Natural killer cell treated with Interleukin-12 subunit alpha and Interleukin-12 subunit beta and Interleukin-15 and Interleukin-18, amount 100 ng/mL, for 72 hours (primary cell): ENCODE results near the gene SERPINH1. TPM values are rescaled to one million over a fixed set of nuclear protein-coding genes. Genes with fewer than 3 reads are reported as not detected.

ENCODE experiments used
- ATAC-seq, 2 donors: fragments of 150-1000 bp; cut with Tn5 transposase in 1 of 2; sonication (Bioruptor Pico), chemical (Tn5 transposase) in 1 of 2; 2 replicates each; pipeline ENCODE4 v1.10.0; 2021
- DNase-seq: peaks from one replicate; pipeline ENCODE4 v3.0.0; 2022; ENCODE audit warnings: low spot score
- H3K27ac Mint-ChIP-seq, 2 donors: 1 replicate in 1 of 2; 2 replicates in 1 of 2; pipeline ENCODE4 v1.8.0; 2022; ENCODE audit warnings: mixed read lengths in 2 of 2, mild to moderate bottlenecking in 1 of 2, moderate library complexity in 1 of 2
- H3K27me3 Mint-ChIP-seq, 2 donors: 1 replicate in 1 of 2; 2 replicates in 1 of 2; pipeline ENCODE4 v1.8.0; 2022; ENCODE audit warnings: mixed read lengths in 2 of 2
- H3K36me3 Mint-ChIP-seq: one replicate; pipeline ENCODE4 v1.8.0; 2022; ENCODE audit warnings: mixed read lengths
- H3K4me1 Mint-ChIP-seq, 2 donors: 1 replicate in 1 of 2; 2 replicates in 1 of 2; pipeline ENCODE4 v1.8.0; 2022; ENCODE audit warnings: low read depth in 2 of 2, mixed read lengths in 2 of 2, mild to moderate bottlenecking in 1 of 2
- H3K4me3 Mint-ChIP-seq: one replicate; pipeline ENCODE4 v1.8.0; 2022; ENCODE audit warnings: mixed read lengths
- H3K9me3 Mint-ChIP-seq: 2 replicates; pipeline ENCODE4 v1.8.0; 2022; ENCODE audit warnings: mixed read lengths
- total RNA-seq, 2 donors: library from RNA; stranded (reverse); gene quantifications; one replicate each; pipeline ENCODE4 v1.2.3, GENCODE V29; 2022

Gene SERPINH1
- total RNA-seq, 2 donors from 2014 or later = 4.4 to 6.4 TPM

GRCh38 chr11:75525433-75526191, 36.4 kb upstream of the SERPINH1 start, which contains the start of gene GDPD5:
Gene GDPD5, minus strand, starts transcription at chr11:75525941. Its CDS starts 48,206 bp downstream, at chr11:75477735.
- H3K27me3 Mint-ChIP-seq = peaks cover 12 to 24% of the 10 kb centered on the region in 2 donors
- DNase-seq (peak; percentile 85), ATAC-seq (peak; percentile 95 to 97)
- peak within 1 kb of the TSS in 1 of 2 donors; percentile 29 for H3K27ac Mint-ChIP-seq
- H3K36me3 Mint-ChIP-seq = no peaks in the 10 kb centered on the region
- H3K9me3 Mint-ChIP-seq = no peaks in the 10 kb centered on the region
- H3K4me3 Mint-ChIP-seq = peak within 1 kb of the TSS; percentile 69
- peaks cover 19 to 26% of the 10 kb centered on the region in 2 donors for H3K4me1 Mint-ChIP-seq

GRCh38 chr11:75526192-75526541, 35.9 kb upstream of the SERPINH1 start:
- no peak for ATAC-seq
- Mint-ChIP-seq H3K4me3 (peak overlapping the region; percentile 63), H3K27me3 (peaks cover 12 to 28% of the 10 kb centered on the region in 2 donors), H3K36me3 (no peaks in the 10 kb centered on the region), H3K27ac (no peak overlapping the region), H3K4me1 (peaks cover 23 to 26% of the 10 kb centered on the region in 2 donors), H3K9me3 (no peaks in the 10 kb centered on the region)
- DNase-seq = no peak

- H3K4me1 Mint-ChIP-seq = peaks cover 28 to 29% of the 10 kb centered on the region in 2 donors
- no peak for ATAC-seq
- H3K9me3 Mint-ChIP-seq = no peaks in the 10 kb centered on the region
- no peak for DNase-seq
- H3K4me3 Mint-ChIP-seq = peak overlapping the region; percentile 63
- peaks cover 12 to 33% of the 10 kb centered on the region in 2 donors for H3K27me3 Mint-ChIP-seq
- H3K27ac Mint-ChIP-seq = peak overlapping the region in 1 of 2 donors; percentile 29
- H3K36me3 Mint-ChIP-seq = no peaks in the 10 kb centered on the region
Measured at GRCh38 chr11:75527130-75527529, 34.9 kb upstream of the SERPINH1 start.

- H3K27me3 Mint-ChIP-seq = peaks cover 12 to 35% of the 10 kb centered on the region in 2 donors
- H3K27ac Mint-ChIP-seq = peak overlapping the region in 1 of 2 donors; percentile 9
- peak overlapping the region; percentile 47 for H3K4me3 Mint-ChIP-seq
- DNase-seq (no peak), ATAC-seq (no peak)
- no peaks in the 10 kb centered on the region for H3K9me3 Mint-ChIP-seq
- H3K36me3 Mint-ChIP-seq = no peaks in the 10 kb centered on the region
- H3K4me1 Mint-ChIP-seq = peaks cover 31 to 32% of the 10 kb centered on the region in 2 donors
Measured at GRCh38 chr11:75527938-75528735, 33.9 kb upstream of the SERPINH1 start.

GRCh38 chr11:75530577-75530976, 31.5 kb upstream of the SERPINH1 start:
- DNase-seq (no peak), ATAC-seq (no peak)
- H3K36me3 Mint-ChIP-seq = no peaks in the 10 kb centered on the region
- H3K4me3 Mint-ChIP-seq = no peak overlapping the region
- H3K27ac Mint-ChIP-seq = no peak overlapping the region
- H3K4me1 Mint-ChIP-seq = peaks cover 29 to 30% of the 10 kb centered on the region in 2 donors
- H3K27me3 Mint-ChIP-seq = peaks cover 12 to 31% of the 10 kb centered on the region in 2 donors
- H3K9me3 Mint-ChIP-seq = no peaks in the 10 kb centered on the region

GRCh38 chr11:75531325-75531724, 30.7 kb upstream of the SERPINH1 start:
- Mint-ChIP-seq H3K4me3 (no peak overlapping the region), H3K9me3 (no peaks in the 10 kb centered on the region), H3K27me3 (peaks cover 12 to 31% of the 10 kb centered on the region in 2 donors), H3K27ac (peak overlapping the region in 1 of 2 donors; percentile 78), H3K4me1 (peaks cover 36% of the 10 kb centered on the region in 2 donors), H3K36me3 (no peaks in the 10 kb centered on the region)
- ATAC-seq = no peak
- DNase-seq = no peak

- H3K4me3 Mint-ChIP-seq = no peak overlapping the region
- H3K36me3 Mint-ChIP-seq = no peaks in the 10 kb centered on the region
- H3K27me3 Mint-ChIP-seq = peaks cover 12 to 31% of the 10 kb centered on the region in 2 donors
- H3K27ac Mint-ChIP-seq = peak overlapping the region in 1 of 2 donors; percentile 78
- DNase-seq (peak; percentile 79), ATAC-seq (peak in 1 of 2 donors; percentile 22)
- peaks cover 41 to 47% of the 10 kb centered on the region in 2 donors for H3K4me1 Mint-ChIP-seq
- no peaks in the 10 kb centered on the region for H3K9me3 Mint-ChIP-seq
Measured at GRCh38 chr11:75532200-75533048, 29.6 kb upstream of the SERPINH1 start.

GRCh38 chr11:75533896-75534258, 28.2 kb upstream of the SERPINH1 start:
- Mint-ChIP-seq H3K4me1 (peaks cover 55 to 60% of the 10 kb centered on the region in 2 donors), H3K27ac (no peak overlapping the region), H3K36me3 (no peaks in the 10 kb centered on the region), H3K27me3 (peaks cover 12 to 32% of the 10 kb centered on the region in 2 donors), H3K4me3 (no peak overlapping the region), H3K9me3 (no peaks in the 10 kb centered on the region)
- no peak for ATAC-seq
- no peak for DNase-seq

GRCh38 chr11:75534259-75535069, 27.6 kb upstream of the SERPINH1 start:
- Mint-ChIP-seq H3K4me1 (peaks cover 60 to 61% of the 10 kb centered on the region in 2 donors), H3K4me3 (peak overlapping the region; percentile 57), H3K27me3 (peaks cover 14 to 27% of the 10 kb centered on the region in 2 donors), H3K36me3 (no peaks in the 10 kb centered on the region), H3K9me3 (no peaks in the 10 kb centered on the region), H3K27ac (peak overlapping the region; percentile 25 to 34)
- DNase-seq (no peak), ATAC-seq (no peak)

GRCh38 chr11:75535071-75535470, 27.0 kb upstream of the SERPINH1 start:
- no peak for ATAC-seq
- Mint-ChIP-seq H3K27me3 (peaks cover 8 to 25% of the 10 kb centered on the region in 2 donors), H3K9me3 (no peaks in the 10 kb centered on the region), H3K27ac (peak overlapping the region; percentile 25 to 34), H3K4me3 (peak overlapping the region; percentile 57), H3K4me1 (peaks cover 60 to 62% of the 10 kb centered on the region in 2 donors), H3K36me3 (no peaks in the 10 kb centered on the region)
- no peak for DNase-seq

GRCh38 chr11:75536786-75537641, 25.0 kb upstream of the SERPINH1 start:
- Mint-ChIP-seq H3K9me3 (no peaks in the 10 kb centered on the region), H3K36me3 (no peaks in the 10 kb centered on the region), H3K4me3 (peak overlapping the region; percentile 70), H3K4me1 (peaks cover 47 to 55% of the 10 kb centered on the region in 2 donors), H3K27ac (peak overlapping the region; percentile 77 to 87), H3K27me3 (peaks cover 6 to 13% of the 10 kb centered on the region in 2 donors)
- DNase-seq = peak; percentile 91
- peak; percentile 97 to 98 for ATAC-seq

- peaks cover 6 to 9% of the 10 kb centered on the region in 2 donors for H3K27me3 Mint-ChIP-seq
- DNase-seq (no peak), ATAC-seq (peak; percentile 3 to 7)
- H3K9me3 Mint-ChIP-seq = no peaks in the 10 kb centered on the region
- H3K27ac Mint-ChIP-seq = peak overlapping the region; percentile 77 to 87
- peaks cover 43 to 52% of the 10 kb centered on the region in 2 donors for H3K4me1 Mint-ChIP-seq
- H3K4me3 Mint-ChIP-seq = peak overlapping the region; percentile 70
- no peaks in the 10 kb centered on the region for H3K36me3 Mint-ChIP-seq
Measured at GRCh38 chr11:75537740-75538139, 24.3 kb upstream of the SERPINH1 start.
